ENCODE results near the gene SLC2A9.

- TF ChIP-seq POLR2A (IDR thresholded peaks at IDR 0.05; ENCODE audit: low read depth) = no peak
- no peak for TF ChIP-seq CTCF (IDR thresholded peaks at IDR 0.05)
Observed at GRCh38 chr4:9782136-9782436, 239.2 kb downstream of the SLC2A9 start.
